Body of pancreas (tissue), 4 donors: ENCODE data around the gene KCNAB1.

Source experiments
- POLR2A ChIP-seq, 3 donors: fragments of 450-650 bp; IDR thresholded peaks; one replicate each; pipeline ENCODE4 v1.6.1; 2016; ENCODE audit warnings: antibody characterized with exemption in 3 of 3, mild to moderate bottlenecking in 2 of 3
- TF ChIP-seq, protein P1 (sequence below), 7 experiments: fragments of 450-650 bp in 4 of 7; fragments of 200-600 bp in 3 of 7; sonication (generic) in 3 of 7; IDR thresholded peaks; one replicate each; pipeline ENCODE4 v1.5.1; 2016 to 2019; ENCODE audit warnings: antibody characterized with exemption in 7 of 7

DNA sequence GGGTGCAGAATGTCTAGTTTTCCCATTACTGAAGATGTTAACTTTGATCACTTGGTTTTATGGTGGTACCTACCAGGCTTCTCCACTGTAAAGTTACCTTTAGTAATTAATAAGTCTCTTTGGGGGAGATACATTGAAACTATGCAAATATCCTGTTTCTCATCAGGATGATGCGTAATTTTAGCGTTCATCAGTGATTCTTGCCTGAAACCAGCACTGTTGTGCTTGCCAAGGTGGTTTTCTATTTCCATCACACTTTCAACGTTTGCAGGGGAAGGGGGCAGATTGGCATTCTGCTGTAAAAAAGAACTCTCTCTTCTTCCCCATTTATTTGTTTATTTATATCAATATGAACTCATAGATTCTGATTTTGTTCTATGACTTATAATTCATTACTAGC is 373.5 kb downstream of the KCNAB1 start:
- TF ChIP-seq, protein P1, sequence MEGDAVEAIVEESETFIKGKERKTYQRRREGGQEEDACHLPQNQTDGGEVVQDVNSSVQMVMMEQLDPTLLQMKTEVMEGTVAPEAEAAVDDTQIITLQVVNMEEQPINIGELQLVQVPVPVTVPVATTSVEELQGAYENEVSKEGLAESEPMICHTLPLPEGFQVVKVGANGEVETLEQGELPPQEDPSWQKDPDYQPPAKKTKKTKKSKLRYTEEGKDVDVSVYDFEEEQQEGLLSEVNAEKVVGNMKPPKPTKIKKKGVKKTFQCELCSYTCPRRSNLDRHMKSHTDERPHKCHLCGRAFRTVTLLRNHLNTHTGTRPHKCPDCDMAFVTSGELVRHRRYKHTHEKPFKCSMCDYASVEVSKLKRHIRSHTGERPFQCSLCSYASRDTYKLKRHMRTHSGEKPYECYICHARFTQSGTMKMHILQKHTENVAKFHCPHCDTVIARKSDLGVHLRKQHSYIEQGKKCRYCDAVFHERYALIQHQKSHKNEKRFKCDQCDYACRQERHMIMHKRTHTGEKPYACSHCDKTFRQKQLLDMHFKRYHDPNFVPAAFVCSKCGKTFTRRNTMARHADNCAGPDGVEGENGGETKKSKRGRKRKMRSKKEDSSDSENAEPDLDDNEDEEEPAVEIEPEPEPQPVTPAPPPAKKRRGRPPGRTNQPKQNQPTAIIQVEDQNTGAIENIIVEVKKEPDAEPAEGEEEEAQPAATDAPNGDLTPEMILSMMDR (IDR thresholded peaks at IDR 0.05): no peak
- TF ChIP-seq POLR2A (IDR thresholded peaks at IDR 0.05): no peak
